AG08395 (cell line): ENCODE measurements around the gene TXNDC17.
"Not testable (repeated sequence)": the region's sequence is repeated elsewhere in the genome, so short reads cannot be mapped to it uniquely, and the experiment has no call there.

Source experiments
- DNase-seq: peaks from one replicate; pipeline ENCODE4 v3.0.0; 2012; ENCODE audit warnings: mixed read lengths, low spot score

TXNDC17 gene

DNA sequence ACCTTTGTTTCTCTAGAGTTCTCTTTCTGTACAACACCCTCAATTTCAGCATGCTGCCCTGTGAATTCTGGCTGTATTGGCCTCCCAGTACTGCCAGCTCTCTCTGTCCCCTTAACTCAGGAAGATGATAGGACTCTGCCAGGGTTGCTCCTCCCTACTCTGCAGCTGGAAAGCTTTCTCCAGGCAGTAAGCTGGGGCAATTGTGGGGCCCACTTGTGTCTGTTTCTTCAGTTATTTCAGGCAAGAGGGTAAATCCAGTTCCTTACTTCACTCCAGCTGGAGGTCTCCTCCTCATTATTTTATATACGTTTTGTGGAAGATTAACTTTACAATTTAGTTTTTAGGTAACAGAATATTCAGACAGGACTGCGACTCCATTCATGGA, 20.6 kb downstream of the TXNDC17 start:
- no peak for DNase-seq

DNA sequence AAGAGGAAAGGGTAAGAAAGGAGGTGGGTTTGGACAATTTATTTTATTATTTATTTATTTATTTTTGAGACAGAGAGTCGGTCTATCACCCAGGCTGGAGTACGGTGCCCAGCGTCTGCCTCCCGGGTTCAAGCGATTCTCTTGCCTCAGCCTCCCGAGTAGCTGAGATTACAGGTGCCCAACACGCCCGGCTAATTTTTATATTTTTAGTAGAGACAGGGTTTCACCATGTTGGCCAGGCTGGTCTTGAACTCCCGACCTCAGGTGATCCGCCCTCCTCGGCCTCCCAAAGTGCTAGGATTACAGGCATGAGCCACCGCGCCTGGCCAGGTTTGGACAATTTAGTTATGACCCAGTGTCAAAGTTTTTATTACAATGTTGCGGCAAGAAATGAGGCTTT, 22.3 kb downstream of the TXNDC17 start:
- DNase-seq: not testable (repeated sequence)

DNA sequence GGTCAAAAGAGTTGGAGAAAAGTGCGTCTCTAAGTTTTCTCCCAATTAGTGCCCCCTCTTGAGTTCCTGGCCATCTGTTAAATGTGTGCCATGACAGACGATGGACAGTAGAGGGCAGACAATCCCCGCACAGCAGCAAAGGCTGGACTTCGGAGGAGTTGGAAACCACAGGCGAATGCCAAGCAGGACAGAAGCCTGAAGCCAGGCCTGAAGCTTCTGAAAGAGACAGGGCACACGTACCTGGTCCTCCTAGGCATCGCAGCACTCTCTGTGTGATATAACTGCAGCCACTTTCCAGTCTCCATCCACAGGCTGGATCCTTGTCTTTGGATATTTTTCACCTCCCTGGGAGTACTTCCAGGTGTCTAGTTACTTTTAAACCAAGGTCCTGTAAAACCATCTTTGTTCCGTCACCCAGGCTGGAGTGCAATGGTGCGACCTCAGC, 25.2 kb downstream of the TXNDC17 start:
- peak; percentile 89 for DNase-seq

DNA sequence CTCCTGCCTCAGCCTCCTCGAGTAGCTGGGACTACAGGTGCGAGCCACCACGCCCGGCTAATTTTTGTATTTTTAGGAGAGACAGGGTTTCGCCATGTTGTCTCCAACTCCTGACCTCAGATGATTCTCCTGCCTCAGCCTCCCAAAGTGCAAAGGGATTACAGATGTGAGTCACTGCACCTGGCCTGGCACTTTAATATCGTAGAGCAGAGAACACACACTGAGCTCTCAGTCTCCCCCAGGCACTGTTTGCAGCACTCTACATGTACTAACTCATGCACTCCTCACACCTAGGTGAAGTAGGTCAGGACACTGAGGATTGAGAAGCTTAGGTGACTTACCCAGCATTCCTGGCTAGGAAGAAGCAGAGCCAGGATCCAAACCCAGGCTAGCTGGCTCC, 25.7 kb downstream of the TXNDC17 start:
- DNase-seq: no peak

DNA sequence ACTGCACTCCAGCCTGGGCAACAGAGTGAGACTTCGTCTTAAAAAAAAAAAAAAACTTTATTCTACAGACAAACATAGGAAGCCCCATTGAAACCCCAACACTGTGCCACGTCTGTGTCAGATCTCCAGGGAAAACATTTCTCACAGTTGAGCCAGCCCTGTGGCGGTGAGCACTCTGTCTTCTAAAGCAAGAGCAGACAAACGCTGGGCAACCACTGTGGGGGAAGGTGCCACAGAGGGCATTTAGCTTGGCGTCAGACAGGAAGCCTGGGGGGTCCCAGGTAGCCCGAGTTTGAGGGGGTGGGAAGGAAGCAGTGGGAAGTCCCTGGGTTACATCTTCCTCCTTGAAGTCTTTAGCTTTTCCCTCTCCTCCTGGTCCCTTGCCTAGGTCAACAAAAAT, 26.7 kb downstream of the TXNDC17 start:
- no peak for DNase-seq

DNA sequence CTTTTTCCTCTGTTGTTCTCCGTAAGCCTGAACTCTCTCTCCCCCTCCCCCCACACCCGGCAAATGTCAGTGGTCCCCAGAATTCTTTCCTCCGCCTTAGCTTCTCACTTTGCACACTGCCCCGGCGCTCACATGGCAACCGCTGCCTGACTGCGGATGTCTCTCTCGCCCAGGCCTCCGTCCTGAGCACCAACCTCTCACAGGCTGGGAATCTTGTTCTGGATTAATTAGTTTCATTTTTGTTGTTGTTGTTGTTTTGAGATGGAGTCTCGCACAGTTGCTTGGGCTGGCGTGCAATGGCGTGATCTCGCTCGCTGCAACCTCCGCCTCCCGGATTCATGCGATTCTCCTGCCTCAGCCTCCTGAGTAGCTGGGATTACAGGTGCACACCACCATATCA, 27.4 kb downstream of the TXNDC17 start:
- DNase-seq: no peak

DNA sequence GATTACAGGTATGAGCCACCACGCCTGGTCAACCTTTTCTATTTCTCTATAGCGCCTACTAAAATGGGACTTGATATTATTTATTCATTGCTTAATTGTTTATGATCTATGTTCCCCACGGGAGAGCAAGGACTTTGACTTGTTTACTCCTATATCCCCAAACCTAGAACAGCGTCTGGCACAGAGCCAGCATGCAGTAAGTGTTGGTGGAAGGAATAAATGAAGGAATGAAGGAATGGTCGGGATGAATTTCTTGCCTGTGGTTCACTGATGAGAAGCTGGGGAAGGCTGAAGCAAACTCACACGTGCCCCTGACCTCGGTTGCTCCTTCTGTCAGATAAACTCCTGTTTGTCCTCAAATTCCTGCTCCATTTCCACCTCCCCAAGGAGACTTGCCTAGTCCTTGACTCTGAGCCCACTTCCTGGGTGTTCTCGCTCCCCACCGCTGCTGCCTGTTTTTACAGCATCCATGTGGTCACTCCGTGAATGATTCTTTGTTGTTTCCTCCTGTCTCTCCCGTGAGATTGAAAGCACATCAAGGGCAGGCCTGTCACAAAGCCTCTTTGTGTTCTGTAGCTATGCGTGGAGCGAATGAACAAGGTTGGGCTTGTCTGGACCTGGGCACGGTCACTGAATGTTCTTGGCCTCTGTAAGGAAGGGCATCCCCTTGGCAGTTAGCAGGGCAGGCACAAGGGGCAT, 28.0 kb downstream of the TXNDC17 start:
- no peak for DNase-seq

DNA sequence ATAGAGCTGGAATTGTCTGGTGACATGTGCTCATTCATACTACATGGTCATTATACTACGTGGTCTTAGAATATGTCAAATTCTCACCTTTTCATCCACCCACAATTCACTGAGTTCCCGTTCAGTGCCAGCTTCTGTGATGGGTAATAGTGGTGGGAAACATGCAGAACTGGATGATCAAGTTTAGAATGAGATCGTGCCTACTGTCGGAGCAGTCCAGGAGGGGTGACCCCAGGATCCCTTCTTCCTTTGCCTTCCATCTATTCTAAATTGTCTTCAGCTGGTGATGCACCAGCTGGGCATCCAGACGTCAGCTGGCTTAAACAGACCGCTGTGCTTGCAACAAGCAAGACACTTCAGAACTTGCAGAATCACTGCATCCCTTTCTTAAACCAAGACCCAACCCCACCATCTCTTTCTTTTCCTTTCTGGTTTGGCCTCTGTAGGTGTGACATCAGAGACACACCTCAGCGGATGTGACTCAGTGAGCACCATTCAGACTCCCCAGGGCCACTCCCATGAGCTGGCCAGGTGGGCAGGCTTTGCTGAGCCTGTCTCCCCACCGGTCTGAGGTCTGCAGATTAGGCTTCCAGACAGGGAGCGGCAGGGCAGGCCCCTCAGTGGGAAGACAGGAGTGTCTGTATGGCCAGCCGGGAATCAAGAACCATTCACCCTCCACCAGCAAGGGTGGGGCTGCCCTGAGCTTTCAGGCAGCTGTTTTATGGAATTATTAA, 28.8 kb downstream of the TXNDC17 start:
- no peak for DNase-seq

DNA sequence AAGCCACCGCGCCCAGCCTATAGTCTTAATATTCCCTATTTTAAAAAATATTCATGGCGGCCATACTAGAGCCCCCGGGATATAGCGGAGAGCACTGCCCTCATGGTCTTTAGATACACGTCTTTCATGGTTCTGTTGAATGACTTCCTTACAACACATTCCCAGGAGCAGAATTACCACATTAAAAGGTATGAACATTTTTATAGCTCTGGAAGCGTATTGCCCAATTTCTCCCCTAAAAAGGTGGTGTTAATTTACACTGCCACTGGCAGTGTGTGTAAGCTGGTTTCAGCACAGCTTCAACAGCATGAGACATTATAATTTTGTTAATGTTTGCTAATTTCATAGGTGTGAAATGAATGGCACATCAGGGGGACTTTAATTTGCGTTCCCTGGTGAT, 29.7 kb downstream of the TXNDC17 start:
- DNase-seq: no peak

DNA sequence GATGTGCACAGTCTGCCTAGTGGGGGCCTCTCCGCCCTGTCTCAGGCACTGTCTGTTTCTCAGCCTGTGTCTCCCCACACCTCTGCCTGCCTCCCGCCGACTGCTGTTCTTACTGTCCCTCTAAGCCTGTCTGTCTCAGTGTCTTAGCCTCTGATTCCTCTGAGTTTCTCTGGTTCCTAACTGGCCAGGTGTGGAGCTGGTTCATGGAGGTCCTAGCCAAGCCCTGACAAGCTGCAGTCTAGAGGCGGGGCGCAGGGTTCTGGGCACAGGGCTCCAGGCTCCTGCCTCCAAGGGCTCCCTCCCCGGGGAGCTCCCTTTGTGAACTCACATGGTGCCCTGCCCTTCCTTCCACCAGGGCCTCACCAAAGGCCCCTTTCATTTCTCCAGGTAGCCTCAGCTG, 30.1 kb downstream of the TXNDC17 start:
- no peak for DNase-seq

DNA sequence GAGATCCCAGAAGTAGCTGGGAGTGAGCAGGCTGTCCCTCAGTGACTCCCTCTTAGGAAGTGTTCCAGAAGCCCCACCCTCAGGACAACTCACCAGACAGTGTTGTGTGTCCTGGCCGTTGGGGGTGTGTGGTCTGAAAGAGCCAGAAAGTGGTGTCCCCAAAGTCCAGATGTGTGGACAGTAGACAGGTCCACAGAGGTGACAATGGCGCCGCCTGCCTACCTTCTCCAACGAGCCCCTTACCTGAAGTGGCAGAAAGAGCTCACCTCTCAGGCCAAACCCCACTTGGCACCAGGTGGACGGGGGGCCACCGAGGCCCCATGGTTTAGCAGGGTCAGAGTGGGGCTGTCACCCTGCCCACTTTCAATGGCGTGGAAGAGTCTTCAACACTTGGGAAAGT, 30.6 kb downstream of the TXNDC17 start:
- no peak for DNase-seq

DNA sequence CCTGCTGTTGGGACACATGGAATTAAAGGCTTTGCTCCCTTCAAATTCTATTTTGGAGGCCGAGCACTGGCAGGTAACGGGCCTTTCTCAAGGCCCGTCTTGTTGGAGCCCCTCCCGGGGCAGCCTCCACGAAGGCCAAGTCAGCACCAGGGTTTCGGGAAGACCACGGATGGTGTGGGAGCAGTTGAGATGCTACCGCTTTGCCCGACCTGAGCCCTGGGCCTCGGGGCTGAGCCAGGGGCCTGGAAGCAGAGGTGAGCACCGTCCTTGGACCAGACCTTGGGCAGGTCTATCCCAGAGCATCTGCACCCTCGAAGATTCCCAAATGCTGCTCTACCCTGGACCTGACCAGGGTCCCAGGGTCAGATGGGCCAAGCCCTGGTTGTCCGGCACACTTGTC, 33.7 kb downstream of the TXNDC17 start:
- DNase-seq: no peak

DNA sequence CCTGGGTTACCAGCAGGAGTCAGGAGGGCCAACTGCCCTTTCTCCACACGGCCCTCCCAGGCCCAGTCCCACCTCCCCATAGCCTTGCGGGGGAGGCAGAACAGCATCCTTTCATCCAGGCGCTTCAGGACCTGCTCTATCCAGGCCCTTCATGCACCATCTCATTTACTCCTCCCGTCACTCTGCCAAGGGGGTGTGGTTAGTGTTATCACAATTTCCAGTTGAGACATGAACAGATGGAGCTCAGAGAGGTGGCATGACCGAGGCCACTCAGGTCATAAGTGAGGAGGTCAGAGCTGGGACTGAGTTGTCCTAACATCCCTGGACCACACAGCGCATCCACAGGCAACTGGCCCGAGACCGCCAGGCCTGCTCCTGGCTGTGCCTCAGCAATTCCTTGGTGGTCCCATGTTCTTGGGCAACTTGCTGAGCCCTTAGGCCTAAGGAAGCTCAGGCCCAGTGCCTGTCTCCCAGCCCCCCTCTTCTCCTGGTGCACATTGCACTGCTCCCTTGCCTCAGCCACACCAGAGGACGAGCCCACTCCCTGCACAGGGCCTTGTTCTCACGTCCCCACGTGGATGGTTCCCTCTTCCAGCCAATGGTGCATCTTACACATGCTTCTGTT, 34.5 kb downstream of the TXNDC17 start:
- no peak for DNase-seq

DNA sequence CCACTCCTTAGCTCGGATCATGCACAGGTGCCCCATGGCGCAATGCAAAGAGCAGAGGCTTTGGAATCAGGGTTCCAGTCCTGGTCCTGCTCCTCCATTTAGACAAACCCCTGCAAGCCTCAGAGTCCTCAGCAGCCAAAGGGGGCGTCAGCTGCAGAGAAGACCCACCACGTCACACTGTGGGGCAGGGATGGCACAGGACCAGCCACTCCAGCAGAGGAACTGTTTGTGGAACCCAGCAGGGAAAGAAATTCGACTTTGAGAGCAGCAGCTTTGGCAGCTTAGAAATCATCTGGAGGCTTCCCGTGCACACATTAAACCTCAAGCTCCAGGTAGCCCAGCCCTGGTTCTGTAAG, 35.9 kb downstream of the TXNDC17 start:
- DNase-seq: no peak

DNA sequence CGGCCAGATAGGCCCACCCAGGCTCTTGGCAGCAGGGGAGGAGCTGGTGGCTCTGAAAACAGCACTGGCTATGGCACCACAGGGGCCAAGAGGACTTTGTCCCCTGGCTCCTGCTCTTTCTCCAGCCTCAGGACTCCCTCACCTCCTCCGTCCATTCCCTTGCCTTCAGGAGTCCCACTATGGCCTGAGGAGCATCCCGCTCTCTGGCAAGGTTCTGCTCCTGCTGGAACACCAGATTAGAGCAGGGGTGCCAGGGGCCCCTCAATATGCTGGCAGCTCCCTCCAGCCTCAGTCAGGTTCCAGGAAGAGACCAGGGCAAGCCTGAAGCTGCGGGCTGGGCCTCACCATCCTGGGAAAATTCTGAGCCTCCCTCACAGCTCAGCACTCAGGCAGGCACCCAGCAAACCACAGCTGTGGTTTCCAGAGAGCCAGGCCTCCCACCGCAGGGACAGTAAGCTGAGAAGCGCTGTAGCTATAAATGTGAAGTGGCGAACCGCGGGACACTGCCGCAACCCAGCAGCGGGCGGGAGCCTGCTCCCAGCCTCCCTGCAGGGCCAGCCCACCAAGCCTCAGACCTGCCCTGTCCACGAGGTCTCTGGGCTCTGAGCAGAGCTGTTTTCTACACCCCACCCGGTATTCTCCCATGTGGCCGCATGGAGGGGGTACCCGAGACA, 36.4 kb downstream of the TXNDC17 start:
- peak; percentile 68 for DNase-seq

DNA sequence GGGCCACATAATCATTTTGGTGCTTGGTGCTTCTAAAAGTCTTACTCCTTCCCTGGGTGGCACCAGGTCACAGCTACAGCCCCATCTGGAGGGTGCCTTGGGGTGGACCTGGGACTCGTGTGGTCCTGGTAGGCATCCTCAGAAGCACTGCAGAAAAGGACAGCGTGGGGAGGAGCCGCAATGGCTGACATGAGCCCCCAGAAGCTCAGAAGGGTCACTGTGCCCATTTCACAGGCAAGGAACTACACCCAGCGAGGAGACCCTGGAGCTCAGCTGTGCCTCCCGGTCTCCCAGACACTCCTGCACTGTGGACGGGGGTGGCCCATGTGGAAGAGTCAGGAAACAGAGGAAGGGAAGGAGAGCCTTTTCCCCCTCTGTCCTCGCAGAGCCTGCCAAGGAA, 37.1 kb downstream of the TXNDC17 start:
- no peak for DNase-seq

DNA sequence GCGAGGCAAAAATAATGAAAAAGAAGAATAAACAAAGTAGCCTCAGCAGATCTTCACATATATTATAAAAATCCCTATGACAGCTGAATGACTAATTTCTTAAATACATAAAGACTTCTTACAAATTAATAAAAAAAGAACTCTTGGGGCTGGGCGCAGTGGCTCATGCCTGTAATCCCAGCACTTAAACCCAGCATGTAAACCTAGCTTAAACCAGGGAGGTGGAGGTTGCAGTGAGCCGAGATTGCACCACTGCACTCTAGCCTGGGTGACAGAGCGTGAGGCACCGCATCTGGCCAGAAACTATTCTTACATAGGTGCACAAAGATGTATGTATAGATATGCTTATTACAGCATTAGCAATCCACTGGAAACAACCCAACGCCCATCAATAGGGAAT, 38.4 kb downstream of the TXNDC17 start:
- DNase-seq: no peak

DNA sequence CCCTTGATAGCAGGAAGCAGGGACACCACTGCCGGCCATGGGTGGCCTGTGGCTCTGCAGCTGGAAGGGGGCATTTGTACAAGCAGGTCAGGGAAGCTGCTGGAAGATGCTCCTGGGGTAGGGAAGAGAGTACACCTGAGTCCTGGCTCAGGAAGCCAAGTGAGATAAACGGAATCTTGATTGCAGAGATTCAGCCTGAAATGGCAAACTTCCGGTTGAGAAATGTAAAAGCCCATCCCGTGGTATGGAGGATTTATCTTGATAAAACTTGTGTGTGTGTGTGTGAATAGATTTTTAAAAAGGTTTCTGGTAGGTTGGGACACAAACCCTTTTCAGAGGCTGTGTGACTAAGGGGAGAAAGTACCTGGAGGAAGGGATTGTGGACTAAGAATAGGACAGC, 40.3 kb downstream of the TXNDC17 start:
- DNase-seq: no peak

DNA sequence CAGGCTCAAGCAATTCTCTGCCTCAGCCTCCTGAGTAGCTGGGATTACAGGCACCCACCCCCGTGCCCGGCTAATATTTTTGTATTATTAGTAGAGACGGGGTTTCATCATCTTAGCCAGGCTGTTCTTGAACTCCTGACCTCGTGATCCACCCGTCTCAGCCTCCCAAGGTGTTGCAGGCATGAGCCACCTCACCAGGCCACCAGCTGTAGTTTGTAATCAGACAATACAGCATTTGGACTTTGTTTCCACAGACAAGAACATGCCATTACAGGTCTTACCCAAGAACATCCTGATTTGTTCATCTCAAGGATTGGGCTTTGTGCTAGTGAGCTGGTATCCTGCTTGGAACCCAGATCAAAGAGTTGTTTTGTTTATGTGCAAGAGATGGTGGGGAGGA, 40.8 kb downstream of the TXNDC17 start:
- DNase-seq: no peak

DNA sequence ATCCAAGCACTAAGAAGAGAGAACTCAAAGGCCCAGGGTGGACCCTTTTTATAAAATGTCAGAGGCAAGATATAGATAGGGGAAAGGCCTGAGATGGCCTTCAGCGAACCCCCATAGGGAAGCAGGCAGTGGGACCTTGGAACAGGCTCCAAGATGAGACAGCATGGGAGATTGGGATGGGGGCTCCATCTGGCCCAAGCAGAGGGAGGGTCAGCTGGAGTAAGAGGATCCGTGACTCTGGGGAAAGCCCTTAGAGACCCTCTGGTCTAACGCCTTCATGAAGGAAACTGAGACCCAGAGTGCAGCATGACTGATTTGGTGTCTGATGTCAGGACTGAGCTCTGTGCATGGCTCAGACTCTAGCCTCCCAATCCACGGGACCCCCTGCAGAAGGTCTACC, 41.5 kb downstream of the TXNDC17 start:
- DNase-seq: no peak

DNA sequence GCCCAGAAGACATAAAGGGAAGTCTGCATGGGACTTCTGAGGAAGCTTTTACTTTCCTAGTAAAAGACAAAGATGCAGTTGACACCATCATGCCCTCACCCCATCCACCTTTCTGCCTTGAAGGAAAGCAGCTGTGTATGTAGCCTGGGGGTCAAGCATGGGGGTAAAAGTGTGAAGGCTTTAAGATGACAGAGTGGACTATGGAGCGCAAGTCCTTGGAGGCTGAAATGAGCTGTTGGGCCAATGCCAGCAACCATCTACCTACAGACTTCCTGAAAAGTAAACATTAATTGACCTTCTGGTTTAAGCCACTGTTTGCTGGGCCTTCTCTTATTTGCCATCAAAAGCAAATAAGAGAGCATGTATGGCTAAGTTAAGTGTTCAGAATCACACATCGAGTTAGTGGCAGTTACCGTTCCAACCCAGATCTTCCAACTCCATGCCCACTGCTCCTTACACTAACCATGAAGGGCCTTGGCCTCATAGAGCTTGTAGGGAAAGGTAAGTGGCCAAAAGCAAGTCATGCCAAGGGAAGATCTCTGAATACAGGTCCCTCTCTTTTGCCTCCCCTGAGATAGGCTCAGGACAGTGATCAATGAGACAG, 42.3 kb downstream of the TXNDC17 start:
- DNase-seq: no peak

DNA sequence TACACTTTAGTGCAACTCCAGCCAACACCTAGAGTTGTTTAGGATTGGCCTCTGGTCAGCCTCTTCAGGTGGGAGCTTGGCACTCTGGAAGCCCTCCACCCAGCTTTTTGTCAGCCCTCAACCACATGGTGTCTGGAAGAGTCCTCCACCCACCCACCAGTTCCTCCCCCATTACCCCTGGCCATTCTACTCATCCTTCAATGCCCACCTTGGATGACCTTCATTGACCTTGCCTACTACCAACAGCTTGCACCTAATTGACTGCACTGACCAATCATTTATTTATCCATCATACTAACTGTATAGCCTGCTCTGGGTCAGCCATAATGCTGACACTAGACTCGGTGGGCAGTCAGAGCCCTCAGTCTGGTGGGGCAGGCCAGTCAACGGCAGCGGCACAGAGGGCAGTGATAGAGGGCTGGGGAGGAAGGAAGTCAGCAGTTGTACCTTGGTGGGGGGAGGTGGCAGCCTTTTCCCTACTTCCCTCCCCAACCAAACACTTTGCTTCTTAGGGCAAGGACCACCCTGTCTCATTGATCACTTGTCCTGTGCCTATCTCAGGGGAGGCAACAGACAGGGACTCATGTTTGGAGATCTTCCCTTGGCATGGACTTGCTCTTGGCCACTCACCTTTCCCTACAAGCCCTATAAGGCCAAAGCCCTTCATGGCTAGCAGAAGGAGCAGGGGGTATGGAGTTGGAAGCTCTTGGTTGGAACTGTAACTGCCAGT, 43.0 kb downstream of the TXNDC17 start:
- no peak for DNase-seq
